ENCODE data around the gene PHEX. TPM values are rescaled to one million over a fixed set of nuclear protein-coding genes. Genes with fewer than 3 reads are reported as not detected.

The PHEX gene
- total RNA-seq, 2 donors from 2014 or later, result 0.24 to 0.37 TPM

DNA sequence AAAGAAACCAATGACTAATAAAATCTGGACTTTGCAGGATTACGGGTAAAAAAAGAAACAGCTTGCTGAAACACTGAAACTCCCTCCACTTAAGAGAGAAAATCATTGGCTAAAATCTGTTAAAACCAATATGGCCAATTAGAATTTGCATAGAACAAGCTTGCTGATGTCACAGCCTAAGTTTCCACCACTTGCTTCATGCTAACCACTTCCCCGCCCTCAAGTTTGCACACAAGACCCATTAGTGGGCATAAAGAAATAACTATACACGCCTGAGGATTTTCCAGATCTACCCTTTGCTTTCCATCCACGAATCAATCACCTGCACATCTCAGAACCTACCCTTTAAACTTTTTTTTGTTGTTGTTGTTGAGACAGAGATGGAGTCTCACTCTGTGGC is 42.7 kb upstream of the PHEX start:
- no peak for TF ChIP-seq CTCF (conservative IDR thresholded peaks at IDR 0.05)
- WGBS, 2 experiments (ENCODE audit: insufficient coverage in 1 of 2, insufficient read length in 1 of 2), result 98% methylated on average over 3 of the region's 4 CpGs; no CpG with 5 or more reads in 1 of the 2 experiments
- Histone ChIP-seq H3K4me1 (ENCODE audit: control insufficient read depth, insufficient read depth, low read length) (no peaks in the 10 kb centered on the region), H3K9me3 (ENCODE audit: control insufficient read depth, low read length) (no peaks in the 10 kb centered on the region), H3K27me3 (ENCODE audit: control insufficient read depth, insufficient read depth, low read length, poor library complexity, severe bottlenecking) (no peaks in the 10 kb centered on the region), H3K36me3 (ENCODE audit: control insufficient read depth, insufficient read depth, low read length) (peaks cover 46% of the 10 kb centered on the region), H3K9ac (ENCODE audit: extremely low read depth, low read length, poor library complexity, severe bottlenecking) (no peak overlapping the region), H3K4me3 (ENCODE audit: low read length) (no peak overlapping the region), H3K27ac (ENCODE audit: low read depth, low read length) (no peak overlapping the region)
- DNase-seq, result no peak
- Mint-ChIP-seq H3K4me1 (no peaks in the 10 kb centered on the region), H3K4me3 (no peak overlapping the region), H3K9me3 (no peaks in the 10 kb centered on the region), H3K27ac (no peak overlapping the region), H3K27me3 (ENCODE audit: insufficient read depth) (no peaks in the 10 kb centered on the region), H3K36me3 (ENCODE audit: low read depth) (peaks cover 81% of the 10 kb centered on the region)

GRCh38 chrX:21990832-21991231 is 41.3 kb upstream of the PHEX start:
- Mint-ChIP-seq H3K9me3 (no peaks in the 10 kb centered on the region), H3K36me3 (ENCODE audit: low read depth) (peaks cover 83% of the 10 kb centered on the region), H3K27me3 (ENCODE audit: insufficient read depth) (no peaks in the 10 kb centered on the region), H3K4me1 (no peaks in the 10 kb centered on the region), H3K27ac (no peak overlapping the region), H3K4me3 (no peak overlapping the region)
- Histone ChIP-seq H3K36me3 (ENCODE audit: control insufficient read depth, insufficient read depth, low read length) (peaks cover 46% of the 10 kb centered on the region), H3K9ac (ENCODE audit: extremely low read depth, low read length, poor library complexity, severe bottlenecking) (no peak overlapping the region), H3K27me3 (ENCODE audit: control insufficient read depth, insufficient read depth, low read length, poor library complexity, severe bottlenecking) (no peaks in the 10 kb centered on the region), H3K4me1 (ENCODE audit: control insufficient read depth, insufficient read depth, low read length) (no peaks in the 10 kb centered on the region), H3K4me3 (ENCODE audit: low read length) (no peak overlapping the region), H3K27ac (ENCODE audit: low read depth, low read length) (no peak overlapping the region), H3K9me3 (ENCODE audit: control insufficient read depth, low read length) (no peaks in the 10 kb centered on the region)
- WGBS, 2 experiments (ENCODE audit: insufficient coverage in 1 of 2, insufficient read length in 1 of 2), result 81% methylated on average over 8 of the region's 8 CpGs; no CpG with 5 or more reads in 1 of the 2 experiments
- DNase-seq, result no peak
- no peak for TF ChIP-seq CTCF (conservative IDR thresholded peaks at IDR 0.05)

GRCh38 chrX:21991504-21991903 is 40.6 kb upstream of the PHEX start:
- H3K27ac ChIP-seq (ENCODE audit: low read depth, low read length), result no peak overlapping the region
- no peaks in the 10 kb centered on the region for H3K9me3 Mint-ChIP-seq
- H3K9ac ChIP-seq (ENCODE audit: extremely low read depth, low read length, poor library complexity, severe bottlenecking), result no peak overlapping the region
- no peaks in the 10 kb centered on the region for H3K9me3 ChIP-seq (ENCODE audit: control insufficient read depth, low read length)
- DNase-seq, result no peak
- H3K4me3 Mint-ChIP-seq, result no peak overlapping the region
- peaks cover 85% of the 10 kb centered on the region for H3K36me3 Mint-ChIP-seq (ENCODE audit: low read depth)
- H3K36me3 ChIP-seq (ENCODE audit: control insufficient read depth, insufficient read depth, low read length), result peaks cover 41% of the 10 kb centered on the region
- no peaks in the 10 kb centered on the region for H3K4me1 ChIP-seq (ENCODE audit: control insufficient read depth, insufficient read depth, low read length)
- WGBS, 2 experiments (ENCODE audit: insufficient coverage in 1 of 2, insufficient read length in 1 of 2), result 80 to 100% methylated on average over 1 of the region's 3 CpGs
- no peak overlapping the region for H3K27ac Mint-ChIP-seq
- H3K4me1 Mint-ChIP-seq, result no peaks in the 10 kb centered on the region
- no peaks in the 10 kb centered on the region for H3K27me3 ChIP-seq (ENCODE audit: control insufficient read depth, insufficient read depth, low read length, poor library complexity, severe bottlenecking)
- H3K27me3 Mint-ChIP-seq (ENCODE audit: insufficient read depth), result no peaks in the 10 kb centered on the region
- TF ChIP-seq CTCF (conservative IDR thresholded peaks at IDR 0.05), result no peak
- H3K4me3 ChIP-seq (ENCODE audit: low read length), result no peak overlapping the region

Measured in endodermal cell (in vitro differentiated cells).